Smooth muscle cell (in vitro differentiated cells): Measurements from ENCODE around the gene PLRG1. TPM values are rescaled to one million over a fixed set of nuclear protein-coding genes. Genes with fewer than 3 reads are reported as not detected.

Experiments used
- DNase-seq: peaks from one replicate; lab custom pipeline; 2025; ENCODE audit not compliant: unreplicated experiment; lab: John Stamatoyannopoulos, UW
- H2AFZ ChIP-seq: fragments of 200-600 bp; sonication (generic); 2 replicates; pipeline ENCODE4 v1.6.0; 2016; ENCODE audit warnings: antibody characterized with exemption, low read depth, mild to moderate bottlenecking
- H3F3A ChIP-seq: fragments of 200-600 bp; sonication (generic); 2 replicates; pipeline ENCODE4 v1.6.0; 2017; ENCODE audit warnings: antibody characterized with exemption, low read depth
- H3K27ac ChIP-seq: fragments of 200-600 bp; sonication (generic); 2 replicates; pipeline ENCODE4 v1.5.1; 2016; ENCODE audit warnings: low read depth, mild to moderate bottlenecking
- H3K27me3 ChIP-seq: fragments of 200-600 bp; sonication (generic); 2 replicates; pipeline ENCODE4 v1.6.1; 2016; ENCODE audit warnings: low read depth, mild to moderate bottlenecking
- H3K36me3 ChIP-seq: fragments of 200-600 bp; sonication (generic); 2 replicates; pipeline ENCODE4 v1.5.1; 2016; ENCODE audit warnings: low read depth
- H3K4me1 ChIP-seq: fragments of 200-600 bp; sonication (generic); 2 replicates; pipeline ENCODE4 v1.5.1; 2016; ENCODE audit warnings: low read depth
- H3K4me2 ChIP-seq: fragments of 200-600 bp; sonication (generic); 2 replicates; pipeline ENCODE4 v1.6.0; 2016; ENCODE audit warnings: mild to moderate bottlenecking
- H3K4me3 ChIP-seq: fragments of 200-600 bp; sonication (generic); 2 replicates; pipeline ENCODE4 v1.5.1; 2016; ENCODE audit warnings: mild to moderate bottlenecking
- H3K79me2 ChIP-seq: fragments of 200-600 bp; sonication (generic); 2 replicates; pipeline ENCODE4 v1.6.0; 2016; ENCODE audit warnings: low read depth, mild to moderate bottlenecking
- H3K9ac ChIP-seq: fragments of 200-600 bp; sonication (generic); 2 replicates; pipeline ENCODE4 v1.6.0; 2016; ENCODE audit warnings: low read depth
- H3K9me3 ChIP-seq: fragments of 200-600 bp; sonication (generic); replicated peaks from 2 replicates; pipeline ENCODE4 v1.5.1; 2016; ENCODE audit warnings: low read depth
- H4K20me1 ChIP-seq: fragments of 200-600 bp; sonication (generic); 2 replicates; pipeline ENCODE4 v1.6.0; 2016; ENCODE audit warnings: low read depth
- WGBS: methylation state at CpG from one replicate; pipeline ENCODE4 v1.1.7; 2016; ENCODE audit warnings: low lambda C conversion rate; 5-methylcytosine and 5-hydroxymethylcytosine counted together
- polyA plus RNA-seq: library from polyadenylated mRNA; unstranded; fragments of >200 nt; fragmentation: Nextera tagmentation; extraction: Ambion mirVana; gene quantifications from 2 replicates; pipeline ENCODE4 v1.2.1, GENCODE V29; 2016
- total RNA-seq: library from RNA; depleted of rRNA; stranded (reverse); fragments of >200 nt; gene quantifications from 2 replicates; pipeline ENCODE4 v1.2.3, GENCODE V29; 2014
- TF ChIP-seq, protein P1 (sequence below): fragments of 200-600 bp; sonication (generic); IDR thresholded peaks from 2 replicates; pipeline ENCODE4 v1.5.1; 2017; ENCODE audit warnings: borderline replicate concordance, mild to moderate bottlenecking, antibody characterized with exemption; ENCODE audit not compliant: insufficient read depth, poor library complexity, severe bottlenecking

Gene PLRG1
- total and polyA plus RNA-seq, 2 experiments from 2014 or later = 66.2 to 88.1 TPM

GRCh38 chr4:154593868-154594267 lies 43.7 kb upstream of the PLRG1 start:
- no peaks in the 10 kb centered on the region for H3K36me3 ChIP-seq
- TF ChIP-seq, protein P1, sequence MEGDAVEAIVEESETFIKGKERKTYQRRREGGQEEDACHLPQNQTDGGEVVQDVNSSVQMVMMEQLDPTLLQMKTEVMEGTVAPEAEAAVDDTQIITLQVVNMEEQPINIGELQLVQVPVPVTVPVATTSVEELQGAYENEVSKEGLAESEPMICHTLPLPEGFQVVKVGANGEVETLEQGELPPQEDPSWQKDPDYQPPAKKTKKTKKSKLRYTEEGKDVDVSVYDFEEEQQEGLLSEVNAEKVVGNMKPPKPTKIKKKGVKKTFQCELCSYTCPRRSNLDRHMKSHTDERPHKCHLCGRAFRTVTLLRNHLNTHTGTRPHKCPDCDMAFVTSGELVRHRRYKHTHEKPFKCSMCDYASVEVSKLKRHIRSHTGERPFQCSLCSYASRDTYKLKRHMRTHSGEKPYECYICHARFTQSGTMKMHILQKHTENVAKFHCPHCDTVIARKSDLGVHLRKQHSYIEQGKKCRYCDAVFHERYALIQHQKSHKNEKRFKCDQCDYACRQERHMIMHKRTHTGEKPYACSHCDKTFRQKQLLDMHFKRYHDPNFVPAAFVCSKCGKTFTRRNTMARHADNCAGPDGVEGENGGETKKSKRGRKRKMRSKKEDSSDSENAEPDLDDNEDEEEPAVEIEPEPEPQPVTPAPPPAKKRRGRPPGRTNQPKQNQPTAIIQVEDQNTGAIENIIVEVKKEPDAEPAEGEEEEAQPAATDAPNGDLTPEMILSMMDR = no peak
- no peak overlapping the region for H2AFZ ChIP-seq
- H3K27me3 ChIP-seq = no peaks in the 10 kb centered on the region
- no peaks in the 10 kb centered on the region for H3K4me1 ChIP-seq
- no peak overlapping the region for H3K9ac ChIP-seq
- no peaks in the 10 kb centered on the region for H4K20me1 ChIP-seq
- no peak overlapping the region for H3K4me3 ChIP-seq
- no peak overlapping the region for H3K4me2 ChIP-seq
- WGBS = 75% methylated on average over 2 of the region's 2 CpGs
- no peaks in the 10 kb centered on the region for H3K9me3 ChIP-seq
- DNase-seq = no peak
- H3K79me2 ChIP-seq = no peaks in the 10 kb centered on the region
- no peak overlapping the region for H3K27ac ChIP-seq
- no peaks in the 10 kb centered on the region for H3F3A ChIP-seq

DNA sequence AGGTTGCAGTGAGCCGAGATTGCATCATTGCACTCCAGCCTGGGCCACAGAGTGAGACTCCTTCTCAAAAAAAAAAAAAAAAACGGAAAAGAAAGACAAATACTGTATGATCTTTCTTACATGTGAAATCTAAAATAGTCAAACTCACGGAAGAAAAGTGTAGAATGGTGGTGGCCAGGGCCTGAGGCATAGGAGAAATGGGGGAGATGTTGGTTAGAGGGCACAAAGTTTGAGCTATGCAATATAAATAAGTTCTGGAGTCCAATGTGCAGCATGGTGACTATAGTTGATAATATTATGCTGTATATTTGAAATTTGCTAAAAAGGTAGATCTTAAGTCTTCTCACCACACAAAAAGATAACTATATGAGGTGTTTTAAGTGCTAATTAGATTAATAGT lies 41.7 kb upstream of the PLRG1 start:
- 75% methylated on average over 3 of the region's 3 CpGs for WGBS
- H3K36me3 ChIP-seq = no peaks in the 10 kb centered on the region
- no peaks in the 10 kb centered on the region for H3K9me3 ChIP-seq
- no peaks in the 10 kb centered on the region for H3K27me3 ChIP-seq
- no peak overlapping the region for H3K9ac ChIP-seq
- H3F3A ChIP-seq = no peaks in the 10 kb centered on the region
- H2AFZ ChIP-seq = no peak overlapping the region
- no peak overlapping the region for H3K4me3 ChIP-seq
- no peaks in the 10 kb centered on the region for H3K4me1 ChIP-seq
- no peaks in the 10 kb centered on the region for H4K20me1 ChIP-seq
- TF ChIP-seq, protein P1 = no peak
- H3K79me2 ChIP-seq = no peaks in the 10 kb centered on the region
- H3K4me2 ChIP-seq = no peak overlapping the region
- DNase-seq = no peak
- no peak overlapping the region for H3K27ac ChIP-seq

DNA sequence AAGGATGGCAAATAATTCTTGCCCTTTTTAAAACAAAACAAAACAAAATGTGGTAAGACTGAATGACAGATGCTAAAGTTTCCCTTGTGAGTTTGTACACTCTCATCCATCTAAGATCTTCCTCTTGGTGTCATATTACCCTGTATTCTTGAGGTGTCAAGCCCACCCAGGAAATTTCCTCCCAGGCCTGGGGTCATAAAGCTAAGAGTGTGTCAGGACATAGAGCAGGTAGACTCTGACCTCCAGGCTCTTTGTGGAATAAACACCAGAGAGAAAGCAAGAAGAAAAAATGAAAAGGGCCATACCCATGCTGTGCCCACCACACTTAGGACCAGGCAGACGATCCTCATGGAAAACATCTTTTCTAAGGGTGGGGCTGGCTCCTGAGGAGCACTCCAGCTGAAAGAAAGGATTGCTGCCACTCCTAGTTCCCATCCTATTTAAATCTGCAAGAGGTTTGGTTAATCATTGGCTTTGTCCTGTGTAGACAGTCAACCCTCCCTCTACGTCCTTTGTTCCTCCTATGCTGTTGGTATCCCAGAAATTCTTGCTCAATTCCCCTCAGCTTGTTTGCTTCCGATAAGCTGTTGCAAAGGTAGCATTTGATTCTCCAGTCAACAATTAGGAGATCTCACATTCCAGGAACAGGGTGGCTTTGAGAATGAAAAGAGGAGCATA lies 40.3 kb upstream of the PLRG1 start, which contains the start of gene FGA:
Gene FGA (minus strand): TSS at position 414 of the 678 bp plus-strand sequence. CDS start 55 bp downstream, at position 359.
- 77% methylated on average over 3 of the region's 3 CpGs for WGBS
- Histone ChIP-seq H4K20me1 (no peaks in the 10 kb centered on the region), H2AFZ (no peak within 1 kb of the TSS), H3K4me2 (no peak within 1 kb of the TSS), H3F3A (no peaks in the 10 kb centered on the region), H3K4me1 (no peaks in the 10 kb centered on the region), H3K79me2 (no peaks in the 10 kb centered on the region), H3K27me3 (no peaks in the 10 kb centered on the region), H3K36me3 (no peaks in the 10 kb centered on the region), H3K9ac (no peak within 1 kb of the TSS), H3K4me3 (peak within 1 kb of the TSS; percentile 33), H3K9me3 (no peaks in the 10 kb centered on the region), H3K27ac (no peak within 1 kb of the TSS)
- no peak for DNase-seq
- TF ChIP-seq, protein P1 = no peak
